Kidney (tissue), 14 donors: ENCODE data around the gene RIOX2. TPM values are rescaled to one million over a fixed set of nuclear protein-coding genes. Genes with fewer than 3 reads are reported as not detected.

Source experiments
- DNase-seq, 5 donors: peaks; one replicate each; pipeline ENCODE4 v3.0.0-alpha.2; 2013 to 2020
- FAIRE-seq: peaks from 2 replicates; lab custom pipeline; 2012; peaks lifted over from hg19 to GRCh38; lab: Jason Lieb, UNC
- H3K27ac ChIP-seq, 2 donors: one replicate each; pipeline ENCODE4 v1.7.0; 2013; ENCODE audit warnings: low read depth in 2 of 2, low read length in 2 of 2, inconsistent platforms in 1 of 2
- H3K27me3 ChIP-seq: one replicate; pipeline ENCODE4 v1.7.1; 2013; ENCODE audit warnings: low read length, inconsistent platforms; ENCODE audit not compliant: control insufficient read depth, insufficient read depth
- H3K36me3 ChIP-seq, 3 donors: one replicate each; pipeline versions ENCODE4 v1.7.0 to v1.7.1; 2013; ENCODE audit warnings: low read length in 3 of 3, control low read depth in 1 of 3, inconsistent platforms in 1 of 3; ENCODE audit not compliant: insufficient read depth in 3 of 3, control insufficient read depth in 2 of 3
- H3K4me1 ChIP-seq, 3 donors: one replicate each; pipeline versions ENCODE4 v1.7.0 to v1.7.1; 2013; ENCODE audit warnings: low read length in 3 of 3, inconsistent platforms in 1 of 3, low read depth in 1 of 3; ENCODE audit not compliant: control insufficient read depth in 2 of 3, insufficient read depth in 2 of 3
- H3K4me3 ChIP-seq, 3 donors: one replicate each; pipeline versions ENCODE4 v1.7.0 to v1.8.1; 2013; ENCODE audit warnings: low read length in 3 of 3, control low read depth in 1 of 3, inconsistent platforms in 1 of 3
- H3K9ac ChIP-seq, 3 donors: one replicate each; pipeline versions ENCODE4 v1.7.0 to v1.7.1; 2013; ENCODE audit warnings: low read length in 3 of 3, control low read depth in 1 of 3, inconsistent platforms in 1 of 3
- H3K9me3 ChIP-seq, 3 donors: one replicate each; pipeline versions ENCODE4 v1.7.0 to v1.7.1; 2013; ENCODE audit warnings: low read length in 3 of 3, control low read depth in 1 of 3, inconsistent platforms in 1 of 3; ENCODE audit not compliant: control insufficient read depth in 2 of 3, insufficient read depth in 1 of 3
- intact Hi-C: fragments of 100-400 bp; cut with DNase I; formaldehyde crosslinking; loops from one replicate; pipeline ENCODE4 v1.11.1; 2022
- polyA plus RNA-seq: library from polyadenylated mRNA; stranded (reverse); fragments of 350-450 nt; fragmentation: Illumina TruSeq; extraction: RNeasy Lipid Tissue Mini Kit (QIAGEN cat#74804); gene quantifications from one replicate; pipeline ENCODE4 v1.2.3, GENCODE V29; 2014; ENCODE audit warnings: low read depth, low replicate concordance; ENCODE audit not compliant: insufficient read depth
- total RNA-seq: library from RNA; stranded (reverse); fragmentation: NEBNext Ultra II Directional; extraction: Animal tissue kit (Norgen Biotek cat#: 25700); gene quantifications from one replicate; pipeline ENCODE4 v1.2.1, GENCODE V29; 2021
- TF ChIP-seq, protein P1 (sequence below): IDR thresholded peaks from 3 replicates; pipeline ENCODE4 v1.5.1; 2012; ENCODE audit warnings: mild to moderate bottlenecking, moderate library complexity, borderline replicate concordance; ENCODE audit not compliant: insufficient read depth; ENCODE audit errors: extremely low read depth
- donor health status: control.
- donor health status: control.
- donor health status: control.
- donor health status: control.
- donor health status: control.
- donor health status: DM: yes; HTN: yes; CAD: no.
- donor health status: Normal renal cell carcinoma (clear cell type).

Gene RIOX2
- total and polyA plus RNA-seq, 2 donors from 2014 or later, result 19.8 to 26.7 TPM

DNA sequence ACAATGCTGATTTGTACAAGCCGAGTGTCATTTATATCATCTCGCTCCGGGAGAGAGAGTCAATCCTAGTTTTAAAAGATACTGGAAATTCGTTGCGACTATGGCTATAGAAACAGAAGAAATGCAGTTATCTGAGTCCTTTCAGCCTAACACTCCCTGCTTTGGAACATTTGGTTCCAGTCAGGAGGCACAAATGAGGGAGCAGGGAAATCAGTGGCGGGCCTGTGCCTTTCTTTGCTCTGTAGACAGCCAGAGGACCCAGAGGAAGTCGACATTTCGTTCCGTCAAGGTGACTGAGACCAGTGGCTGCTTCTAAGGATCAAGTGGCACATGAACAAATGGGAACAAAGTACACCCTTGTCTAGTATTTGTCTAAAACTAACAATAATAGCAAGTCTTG, 745 bp upstream of the RIOX2 start:
- TF ChIP-seq, protein P1, sequence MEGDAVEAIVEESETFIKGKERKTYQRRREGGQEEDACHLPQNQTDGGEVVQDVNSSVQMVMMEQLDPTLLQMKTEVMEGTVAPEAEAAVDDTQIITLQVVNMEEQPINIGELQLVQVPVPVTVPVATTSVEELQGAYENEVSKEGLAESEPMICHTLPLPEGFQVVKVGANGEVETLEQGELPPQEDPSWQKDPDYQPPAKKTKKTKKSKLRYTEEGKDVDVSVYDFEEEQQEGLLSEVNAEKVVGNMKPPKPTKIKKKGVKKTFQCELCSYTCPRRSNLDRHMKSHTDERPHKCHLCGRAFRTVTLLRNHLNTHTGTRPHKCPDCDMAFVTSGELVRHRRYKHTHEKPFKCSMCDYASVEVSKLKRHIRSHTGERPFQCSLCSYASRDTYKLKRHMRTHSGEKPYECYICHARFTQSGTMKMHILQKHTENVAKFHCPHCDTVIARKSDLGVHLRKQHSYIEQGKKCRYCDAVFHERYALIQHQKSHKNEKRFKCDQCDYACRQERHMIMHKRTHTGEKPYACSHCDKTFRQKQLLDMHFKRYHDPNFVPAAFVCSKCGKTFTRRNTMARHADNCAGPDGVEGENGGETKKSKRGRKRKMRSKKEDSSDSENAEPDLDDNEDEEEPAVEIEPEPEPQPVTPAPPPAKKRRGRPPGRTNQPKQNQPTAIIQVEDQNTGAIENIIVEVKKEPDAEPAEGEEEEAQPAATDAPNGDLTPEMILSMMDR, result no peak
- H3K27ac ChIP-seq, result no peak overlapping the region
- H3K4me1 ChIP-seq, result peaks cover 4 to 5% (median 5%) of the 10 kb centered on the region in 3 donors
- FAIRE-seq, result no peak
- H3K27me3 ChIP-seq, result no peaks in the 10 kb centered on the region
- DNase-seq, result no peak
- intact Hi-C loops, result no loop called here
- H3K4me3 ChIP-seq, result peak overlapping the region in 2 of 3 donors; percentile 11 to 17
- peak overlapping the region in 1 of 3 donors; percentile 38 for H3K9ac ChIP-seq
- no peaks in the 10 kb centered on the region for H3K9me3 ChIP-seq
- no peaks in the 10 kb centered on the region for H3K36me3 ChIP-seq

DNA sequence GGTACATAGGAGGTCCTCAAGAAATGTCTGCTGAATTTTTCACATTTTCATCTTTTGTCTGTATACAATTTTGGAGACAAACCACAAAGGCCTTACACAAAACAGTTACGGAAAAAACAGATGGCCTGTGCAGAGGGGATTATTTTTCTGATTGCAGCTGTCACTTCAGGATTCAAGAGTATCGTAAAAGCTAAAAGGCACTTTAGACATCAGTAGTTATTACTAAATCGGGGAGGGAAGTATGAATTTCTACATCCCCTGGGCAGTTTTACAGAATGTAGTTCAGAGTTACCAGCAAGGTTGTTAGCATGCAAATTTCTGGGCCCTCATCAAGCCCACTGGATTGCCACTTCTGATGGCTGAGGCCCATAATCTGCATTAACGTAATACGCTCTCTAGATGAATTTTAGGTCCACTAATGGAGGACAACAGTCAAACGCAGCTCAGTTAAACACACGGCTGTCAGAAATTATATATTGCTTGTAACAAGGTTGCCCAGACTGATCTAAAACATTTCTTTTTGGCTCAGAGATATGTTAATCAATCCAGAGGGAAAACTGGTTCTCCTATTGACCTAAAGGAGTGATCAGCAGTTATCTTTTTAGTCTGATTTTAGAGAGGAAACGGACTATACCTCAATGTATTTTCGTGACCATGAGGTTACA, 1.1 kb downstream of the RIOX2 start:
- peak overlapping the region; percentile 38 to 83 (median 59) for H3K9ac ChIP-seq
- FAIRE-seq, result no peak
- no peak for DNase-seq
- TF ChIP-seq, protein P1, result no peak
- intact Hi-C loops, result no loop called here
- H3K4me3 ChIP-seq, result peak overlapping the region; percentile 65 to 73 (median 69)
- peak overlapping the region; percentile 43 to 66 for H3K27ac ChIP-seq
- H3K36me3 ChIP-seq, result no peaks in the 10 kb centered on the region
- no peaks in the 10 kb centered on the region for H3K9me3 ChIP-seq
- H3K4me1 ChIP-seq, result peaks cover 4 to 5% (median 5%) of the 10 kb centered on the region in 3 donors
- H3K27me3 ChIP-seq, result no peaks in the 10 kb centered on the region

DNA sequence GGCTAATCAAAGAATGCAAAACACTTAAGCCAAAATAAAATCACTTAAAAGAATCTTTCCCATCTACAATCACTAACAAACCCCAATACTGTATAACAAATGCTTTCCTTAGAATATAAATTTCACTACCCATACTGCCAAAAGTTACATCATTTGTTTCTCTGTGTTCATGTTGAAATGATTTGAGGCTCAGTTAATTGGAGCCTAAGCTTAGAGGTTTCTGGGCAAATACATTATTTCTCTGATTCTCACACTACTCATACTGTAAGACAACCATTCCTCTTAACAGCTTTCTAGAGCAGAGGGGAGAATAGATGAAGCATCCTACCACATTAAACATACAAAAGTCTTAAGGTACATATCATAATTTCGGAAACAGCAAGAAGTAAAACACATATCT, 2.1 kb downstream of the RIOX2 start:
- no peak for FAIRE-seq
- H3K9ac ChIP-seq, result no peak overlapping the region
- intact Hi-C loops, result no loop called here

More for the DNA sequence above, 2.1 kb downstream of the RIOX2 start:
- no peaks in the 10 kb centered on the region for H3K9me3 ChIP-seq
- H3K4me1 ChIP-seq, result peaks cover 4 to 5% (median 5%) of the 10 kb centered on the region in 3 donors
- H3K27me3 ChIP-seq, result no peaks in the 10 kb centered on the region
- TF ChIP-seq, protein P1, result no peak
- H3K4me3 ChIP-seq, result peak overlapping the region in 1 of 3 donors; percentile 4
- DNase-seq, result no peak
- H3K27ac ChIP-seq, result no peak overlapping the region
- no peaks in the 10 kb centered on the region for H3K36me3 ChIP-seq
